Neural progenitor cell (in vitro differentiated cells): ENCODE measurements around the gene LDLRAD4.

Experiments
- CTCF ChIP-seq: fragments of 200-600 bp; sonication (generic); IDR thresholded peaks from 2 replicates; pipeline ENCODE4 v1.5.1; 2017; ENCODE audit warnings: antibody characterized with exemption, mild to moderate bottlenecking
- EZH2 ChIP-seq: fragments of 200-600 bp; sonication (generic); IDR thresholded peaks from 2 replicates; pipeline ENCODE4 v1.6.1; 2017; ENCODE audit warnings: antibody characterized with exemption, mild to moderate bottlenecking, moderate library complexity

DNA sequence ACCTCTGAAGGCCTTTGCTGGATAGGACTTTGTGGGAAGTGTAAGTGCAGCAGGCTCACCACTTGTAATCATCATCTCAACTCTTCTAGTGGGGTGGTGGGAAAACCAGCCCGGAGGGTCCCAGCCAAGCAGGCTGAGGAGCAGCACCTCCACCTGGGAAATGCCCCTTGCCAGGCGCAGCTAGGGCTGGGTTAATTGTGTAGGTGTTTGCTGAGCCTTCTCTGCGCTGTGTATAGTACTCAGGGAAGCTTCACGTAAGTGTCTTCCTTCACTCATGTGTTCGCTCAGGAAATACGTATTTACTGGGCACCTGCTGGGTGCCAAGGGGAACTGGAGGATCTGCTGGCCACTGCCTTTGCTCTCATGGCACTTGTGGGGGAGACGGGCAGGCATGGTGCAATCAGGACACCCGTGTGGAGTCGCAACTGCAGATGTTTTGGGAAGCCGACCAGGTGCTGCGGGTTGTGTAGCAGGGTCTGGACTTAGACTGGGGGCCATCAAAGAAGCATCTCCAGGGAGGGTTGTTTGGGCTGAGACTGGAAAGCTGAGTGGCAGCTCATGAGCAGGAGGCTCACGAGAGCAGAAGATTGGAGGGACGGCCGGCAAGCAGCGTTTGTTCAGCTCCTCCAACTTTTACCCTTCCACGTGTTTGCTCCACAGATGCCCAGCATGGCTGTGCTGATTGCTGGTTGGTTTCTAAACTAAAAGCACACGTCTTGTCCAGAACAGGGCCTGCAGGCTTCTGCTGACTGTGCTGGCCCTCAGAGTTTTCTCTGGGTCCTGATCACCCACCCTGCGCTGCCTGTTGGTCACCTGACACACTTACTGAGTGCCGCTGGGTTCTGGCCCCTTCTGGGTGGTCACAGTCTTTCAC is 164.6 kb downstream of the LDLRAD4 start:
- no peak for TF ChIP-seq EZH2
- TF ChIP-seq CTCF, result no peak
